Measurements from ENCODE around the gene ZSCAN18. TPM values are rescaled to one million over a fixed set of nuclear protein-coding genes. Genes with fewer than 3 reads are reported as not detected.

Gene ZSCAN18
- total RNA-seq, 1 experiment from 2014 or later = not detected

DNA sequence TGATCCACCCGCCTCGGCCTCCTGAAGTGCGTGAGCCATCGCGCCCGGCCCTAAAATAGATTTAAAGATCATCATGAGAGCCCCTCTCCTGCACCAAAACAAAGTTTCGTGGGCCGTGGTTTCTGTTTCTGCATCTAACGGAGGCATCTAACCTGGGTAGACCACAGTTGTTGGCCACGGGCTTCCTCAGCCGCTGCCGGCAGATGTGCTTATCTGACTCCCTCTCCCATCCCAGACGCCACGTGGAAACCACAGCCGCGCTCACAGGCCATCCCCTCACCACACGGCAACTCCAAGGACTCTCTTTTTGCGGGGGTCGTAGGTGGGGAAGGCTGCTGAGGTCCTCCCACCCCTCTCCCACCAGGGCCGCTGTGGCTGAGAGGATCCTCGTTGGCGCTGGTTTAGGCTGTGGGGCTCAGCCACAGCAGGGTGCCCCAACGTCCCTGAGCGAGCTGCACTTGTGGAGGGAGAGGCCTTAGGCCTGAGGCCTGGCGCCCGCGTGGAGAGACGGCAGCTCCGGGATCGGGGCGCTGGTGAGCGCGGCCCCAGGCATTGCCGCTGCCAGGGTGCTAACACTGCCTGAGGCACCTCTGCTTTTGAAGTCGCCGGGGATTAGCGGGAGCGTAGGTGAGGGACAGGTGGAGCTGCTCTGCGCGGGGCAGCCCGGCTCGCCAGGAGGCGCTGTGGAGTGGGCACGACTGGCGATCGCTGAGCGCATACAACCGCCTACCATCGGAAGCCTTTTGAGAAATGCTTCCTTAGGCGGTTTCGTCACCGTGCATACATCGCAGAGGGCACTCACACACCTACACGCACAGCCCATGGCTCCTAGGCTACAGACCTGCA, 55.3 kb downstream of the ZSCAN18 start:
- H3K36me3 Mint-ChIP-seq (ENCODE audit: insufficient read depth, unreplicated experiment) = no peaks in the 10 kb centered on the region
- POLR2A ChIA-PET = no interaction called here
- CTCF ChIA-PET = no interaction called here
- intact Hi-C loops (cut with micrococcal nuclease) = no loop called here
- no TSS peak for BruUV-seq (replicated peaks)
- no peak overlapping the region for H3K4me3 Mint-ChIP-seq (ENCODE audit: unreplicated experiment)
- DNase-seq (ENCODE audit: unreplicated experiment) = no peak
- no peaks in the 10 kb centered on the region for H3K4me1 Mint-ChIP-seq (ENCODE audit: insufficient read depth, unreplicated experiment)
- no peaks in the 10 kb centered on the region for H3K27me3 Mint-ChIP-seq (ENCODE audit: insufficient read depth, unreplicated experiment)
- peaks cover 24% of the 10 kb centered on the region for H3K9me3 Mint-ChIP-seq (ENCODE audit: unreplicated experiment)
- H3K27ac Mint-ChIP-seq (ENCODE audit: low read depth, unreplicated experiment) = no peak overlapping the region
- no peak for TF ChIP-seq CTCF (IDR thresholded peaks at IDR 0.05; ENCODE audit: unreplicated experiment)

GRCh38 chr19:58040751-58041525, 57.1 kb downstream of the ZSCAN18 start:
- no peak overlapping the region for H3K4me3 Mint-ChIP-seq (ENCODE audit: unreplicated experiment)
- ChIA-PET CTCF (no interaction called here), POLR2A (interaction anchor here (0.6 kb wide), 1 partner anchor 65 kb away, joined by 3 read pairs; no protein-coding TSS in a partner anchor)
- H3K9me3 Mint-ChIP-seq (ENCODE audit: unreplicated experiment) = peaks cover 26% of the 10 kb centered on the region
- DNase-seq (ENCODE audit: unreplicated experiment) = no peak
- no peak overlapping the region for H3K27ac Mint-ChIP-seq (ENCODE audit: low read depth, unreplicated experiment)
- intact Hi-C loops (cut with micrococcal nuclease) = no loop called here
- H3K36me3 Mint-ChIP-seq (ENCODE audit: insufficient read depth, unreplicated experiment) = no peaks in the 10 kb centered on the region
- no peaks in the 10 kb centered on the region for H3K4me1 Mint-ChIP-seq (ENCODE audit: insufficient read depth, unreplicated experiment)
- TF ChIP-seq CTCF (IDR thresholded peaks at IDR 0.05; ENCODE audit: unreplicated experiment) = no peak
- no TSS peak for BruUV-seq (replicated peaks)
- no peaks in the 10 kb centered on the region for H3K27me3 Mint-ChIP-seq (ENCODE audit: insufficient read depth, unreplicated experiment)

DNA sequence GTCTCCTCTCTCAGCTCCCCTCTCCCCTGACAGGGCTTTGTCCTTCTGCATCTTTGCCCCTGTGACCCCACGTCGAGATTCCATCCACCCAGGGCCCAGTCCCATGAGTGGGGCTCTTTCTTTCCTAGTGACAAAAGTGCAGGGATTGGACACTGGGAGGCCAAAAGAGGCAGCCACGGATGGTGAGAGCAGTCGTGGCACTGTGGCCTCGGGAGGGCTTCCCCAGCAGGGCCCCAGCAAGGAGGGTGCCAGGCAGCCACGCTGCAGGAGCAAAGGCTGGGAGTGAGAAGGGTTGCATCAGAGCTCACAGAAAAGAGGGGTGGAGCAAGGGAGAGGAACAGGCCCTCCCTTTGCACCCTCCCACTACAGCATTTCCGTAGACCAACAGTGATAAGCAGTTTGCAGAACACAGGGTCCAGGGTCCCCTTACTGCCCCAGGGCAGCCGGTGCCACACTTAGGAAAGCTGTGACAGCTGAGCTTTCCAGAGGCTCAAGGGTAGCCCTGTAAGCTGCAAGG, 59.3 kb downstream of the ZSCAN18 start:
- CTCF ChIA-PET = no interaction called here
- no peak overlapping the region for H3K4me3 Mint-ChIP-seq (ENCODE audit: unreplicated experiment)
- H3K27ac Mint-ChIP-seq (ENCODE audit: low read depth, unreplicated experiment) = no peak overlapping the region
- no peaks in the 10 kb centered on the region for H3K27me3 Mint-ChIP-seq (ENCODE audit: insufficient read depth, unreplicated experiment)
- no TSS peak for BruUV-seq (replicated peaks)
- intact Hi-C loops (cut with micrococcal nuclease) = no loop called here
- no peak for DNase-seq (ENCODE audit: unreplicated experiment)
- TF ChIP-seq CTCF (IDR thresholded peaks at IDR 0.05; ENCODE audit: unreplicated experiment) = no peak
- POLR2A ChIA-PET = no interaction called here
- H3K36me3 Mint-ChIP-seq (ENCODE audit: insufficient read depth, unreplicated experiment) = no peaks in the 10 kb centered on the region
- peaks cover 30% of the 10 kb centered on the region for H3K9me3 Mint-ChIP-seq (ENCODE audit: unreplicated experiment)
- H3K4me1 Mint-ChIP-seq (ENCODE audit: insufficient read depth, unreplicated experiment) = no peaks in the 10 kb centered on the region

DNA sequence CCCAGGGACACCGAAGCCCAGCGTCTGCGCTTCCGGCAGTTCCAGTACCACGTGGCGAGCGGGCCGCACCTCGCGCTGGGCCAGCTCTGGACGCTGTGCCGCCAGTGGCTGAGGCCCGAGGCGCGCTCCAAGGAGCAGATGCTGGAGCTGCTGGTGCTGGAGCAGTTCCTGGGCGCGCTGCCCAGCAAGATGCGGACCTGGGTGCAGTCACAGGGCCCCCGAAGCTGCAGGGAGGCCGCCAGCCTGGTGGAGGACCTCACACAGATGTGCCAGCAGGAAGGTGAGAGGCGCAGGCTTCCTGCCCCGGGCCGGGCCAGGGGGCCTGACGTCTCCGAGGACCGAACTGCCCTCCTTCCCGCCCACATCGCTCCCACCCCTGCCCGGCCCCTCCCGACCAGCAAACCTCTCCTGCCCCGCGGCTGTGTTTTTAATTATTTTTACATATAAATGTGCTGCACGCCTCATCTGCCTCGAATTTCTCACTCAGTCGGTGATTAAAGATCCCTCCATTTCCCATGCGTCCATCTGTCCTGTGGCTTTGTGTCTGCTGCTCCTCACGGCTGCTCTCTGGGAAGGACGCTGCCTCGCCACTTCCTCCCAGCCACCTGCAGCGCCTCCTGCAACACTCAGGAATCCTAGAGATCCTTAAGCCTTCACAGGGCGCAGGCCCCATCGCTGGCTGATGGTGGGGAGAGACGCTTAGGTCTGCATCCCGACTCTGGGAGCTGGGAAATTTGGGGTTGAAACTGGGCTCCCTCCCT, 59.9 kb downstream of the ZSCAN18 start:
- TF ChIP-seq CTCF (IDR thresholded peaks at IDR 0.05; ENCODE audit: unreplicated experiment) = no peak
- no peak for DNase-seq (ENCODE audit: unreplicated experiment)
- ChIA-PET POLR2A (no interaction called here), CTCF (no interaction called here)
- intact Hi-C loops (cut with micrococcal nuclease) = no loop called here
- no peak overlapping the region for H3K4me3 Mint-ChIP-seq (ENCODE audit: unreplicated experiment)
- H3K27me3 Mint-ChIP-seq (ENCODE audit: insufficient read depth, unreplicated experiment) = no peaks in the 10 kb centered on the region
- H3K4me1 Mint-ChIP-seq (ENCODE audit: insufficient read depth, unreplicated experiment) = no peaks in the 10 kb centered on the region
- no peaks in the 10 kb centered on the region for H3K36me3 Mint-ChIP-seq (ENCODE audit: insufficient read depth, unreplicated experiment)
- H3K27ac Mint-ChIP-seq (ENCODE audit: low read depth, unreplicated experiment) = no peak overlapping the region
- no TSS peak for BruUV-seq (replicated peaks)
- H3K9me3 Mint-ChIP-seq (ENCODE audit: unreplicated experiment) = peaks cover 30% of the 10 kb centered on the region
